Upper lobe of left lung (tissue), 4 donors: ENCODE measurements around the gene CCDC9.

ENCODE experiments used
- EP300 ChIP-seq, 4 donors: sonication (generic); formaldehyde crosslinking; IDR thresholded peaks; one replicate each; pipeline ENCODE4 v1.5.1; 2017; ENCODE audit warnings: antibody characterized with exemption in 4 of 4, control low read depth in 2 of 4
- POLR2A ChIP-seq, 4 donors: fragments of 450-650 bp; IDR thresholded peaks; one replicate each; pipeline ENCODE4 v1.5.1; 2016 to 2017; ENCODE audit warnings: antibody characterized with exemption in 4 of 4, mild to moderate bottlenecking in 2 of 4
- TF ChIP-seq, protein P1 (sequence below), 6 experiments: fragments of 450-650 bp in 4 of 6; fragments of 200-600 bp in 2 of 6; sonication (generic) in 2 of 6; IDR thresholded peaks; one replicate each; pipeline ENCODE4 v1.5.1; 2016 to 2019; ENCODE audit warnings: antibody characterized with exemption in 6 of 6

GRCh38 chr19:47274071-47274890 lies 18.0 kb downstream of the CCDC9 start, which contains the start of gene INAFM1:
- TF ChIP-seq, protein P1, sequence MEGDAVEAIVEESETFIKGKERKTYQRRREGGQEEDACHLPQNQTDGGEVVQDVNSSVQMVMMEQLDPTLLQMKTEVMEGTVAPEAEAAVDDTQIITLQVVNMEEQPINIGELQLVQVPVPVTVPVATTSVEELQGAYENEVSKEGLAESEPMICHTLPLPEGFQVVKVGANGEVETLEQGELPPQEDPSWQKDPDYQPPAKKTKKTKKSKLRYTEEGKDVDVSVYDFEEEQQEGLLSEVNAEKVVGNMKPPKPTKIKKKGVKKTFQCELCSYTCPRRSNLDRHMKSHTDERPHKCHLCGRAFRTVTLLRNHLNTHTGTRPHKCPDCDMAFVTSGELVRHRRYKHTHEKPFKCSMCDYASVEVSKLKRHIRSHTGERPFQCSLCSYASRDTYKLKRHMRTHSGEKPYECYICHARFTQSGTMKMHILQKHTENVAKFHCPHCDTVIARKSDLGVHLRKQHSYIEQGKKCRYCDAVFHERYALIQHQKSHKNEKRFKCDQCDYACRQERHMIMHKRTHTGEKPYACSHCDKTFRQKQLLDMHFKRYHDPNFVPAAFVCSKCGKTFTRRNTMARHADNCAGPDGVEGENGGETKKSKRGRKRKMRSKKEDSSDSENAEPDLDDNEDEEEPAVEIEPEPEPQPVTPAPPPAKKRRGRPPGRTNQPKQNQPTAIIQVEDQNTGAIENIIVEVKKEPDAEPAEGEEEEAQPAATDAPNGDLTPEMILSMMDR (IDR thresholded peaks at IDR 0.05) = no peak
- TF ChIP-seq POLR2A (IDR thresholded peaks at IDR 0.05) (no peak), EP300 (IDR thresholded peaks at IDR 0.05) (no peak)
